HG03196 (cell line): ENCODE results near the gene PRRG2.
"Not testable (repeated sequence)": the region's sequence is repeated elsewhere in the genome, so short reads cannot be mapped to it uniquely, and the experiment has no call there.

Experiments used
- ATAC-seq: cut with Tn5 transposase; IDR thresholded peaks from one replicate; pipeline ENCODE4 v1.9.1; 2021; ENCODE audit not compliant: unreplicated experiment

The PRRG2 gene

DNA sequence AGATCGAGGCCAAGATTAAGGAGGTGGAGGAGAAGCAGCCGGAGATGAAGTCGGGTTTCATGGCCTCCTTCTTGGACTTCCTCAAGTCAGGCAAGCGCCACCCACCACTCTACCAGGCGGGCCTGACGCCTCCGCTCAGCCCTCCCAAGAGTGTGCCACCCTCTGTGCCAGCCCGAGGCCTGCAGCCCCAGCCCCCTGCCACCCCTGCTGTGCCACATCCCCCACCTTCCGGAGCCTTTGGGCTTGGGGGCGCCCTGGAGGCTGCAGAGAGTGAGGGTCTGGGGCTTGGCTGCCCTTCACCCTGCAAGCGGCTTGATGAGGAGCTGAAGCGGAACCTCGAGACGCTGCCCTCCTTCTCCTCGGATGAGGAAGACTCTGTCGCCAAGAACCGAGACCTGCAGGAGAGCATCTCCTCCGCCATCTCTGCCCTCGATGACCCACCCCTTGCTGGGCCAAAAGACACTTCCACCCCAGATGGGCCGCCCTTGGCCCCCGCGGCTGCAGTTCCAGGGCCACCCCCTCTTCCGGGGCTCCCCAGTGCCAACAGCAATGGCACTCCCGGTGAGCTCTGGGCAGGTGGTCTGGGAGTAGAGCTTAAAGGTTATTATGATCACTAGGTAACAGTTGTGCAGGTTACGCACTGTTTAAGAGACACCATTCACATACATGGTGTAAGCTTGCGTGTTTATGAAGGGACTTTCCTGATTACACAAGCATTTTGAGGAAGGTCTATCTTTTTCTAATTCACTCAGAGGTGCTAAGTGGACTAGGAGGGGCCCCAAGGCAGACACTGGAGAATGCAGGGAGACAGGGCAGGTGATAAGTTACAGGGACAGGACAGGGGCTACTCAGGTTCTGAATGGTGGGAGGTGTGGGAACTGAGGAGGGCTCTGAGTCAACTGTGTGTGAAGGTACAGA, 18.5 kb downstream of the PRRG2 start:
- ATAC-seq, result no peak

DNA sequence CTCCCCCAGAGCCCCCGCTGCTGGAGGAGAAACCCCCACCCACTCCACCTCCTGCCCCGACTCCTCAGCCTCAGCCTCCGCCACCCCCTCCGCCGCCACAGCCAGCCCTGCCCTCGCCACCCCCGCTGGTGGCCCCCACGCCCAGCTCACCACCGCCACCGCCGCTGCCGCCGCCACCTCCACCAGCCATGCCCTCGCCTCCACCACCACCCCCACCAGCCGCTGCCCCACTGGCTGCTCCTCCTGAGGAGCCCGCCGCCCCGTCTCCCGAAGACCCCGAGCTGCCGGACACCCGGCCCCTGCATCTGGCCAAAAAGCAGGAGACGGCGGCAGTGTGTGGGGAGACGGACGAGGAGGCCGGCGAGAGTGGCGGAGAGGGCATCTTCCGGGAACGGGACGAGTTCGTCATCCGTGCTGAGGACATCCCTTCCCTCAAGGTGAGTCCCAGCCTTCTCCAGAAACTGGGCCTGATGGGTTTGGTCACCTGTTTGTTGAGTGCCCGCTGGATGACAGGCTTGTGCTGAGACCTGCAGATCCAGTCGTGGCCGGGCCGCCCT, 20.4 kb downstream of the PRRG2 start:
- no peak for ATAC-seq

DNA sequence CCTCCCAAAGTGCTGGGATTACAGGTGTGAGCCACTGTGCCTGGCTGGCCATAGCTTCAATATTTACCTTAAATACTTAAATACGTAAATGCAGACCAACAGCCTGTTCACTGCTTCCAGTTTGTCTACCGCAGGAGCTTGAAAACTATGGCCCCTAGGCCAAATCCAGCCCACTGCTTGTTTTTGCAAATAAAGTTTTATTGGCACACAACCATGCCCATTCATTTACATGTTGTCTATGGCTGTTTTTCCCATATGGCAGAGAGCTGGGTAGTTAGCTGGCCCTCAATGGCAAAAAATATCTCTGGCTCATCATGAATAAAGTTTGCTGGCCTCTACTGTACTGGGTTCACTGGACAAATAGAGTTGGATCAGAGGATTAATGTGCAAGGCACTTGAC, 21.7 kb downstream of the PRRG2 start:
- no peak for ATAC-seq

DNA sequence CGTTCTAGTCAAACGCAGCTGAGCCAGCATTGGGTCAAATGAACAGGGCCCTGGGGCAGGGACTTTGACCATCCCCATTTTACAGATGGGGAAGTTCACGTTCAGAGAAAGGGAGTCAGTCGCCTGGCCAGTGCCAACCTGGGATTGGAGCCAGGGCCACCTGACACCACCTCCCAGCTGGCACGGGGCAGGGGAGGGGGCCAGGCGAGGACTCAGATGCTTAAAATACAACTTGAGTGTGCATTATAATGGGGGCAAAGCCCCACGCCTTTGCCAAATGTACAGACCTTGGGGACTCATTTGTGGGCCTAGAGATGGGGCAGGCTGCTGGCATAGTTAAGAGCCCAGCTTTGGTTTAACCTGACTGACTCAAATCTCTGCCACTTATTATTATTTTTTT, 24.5 kb downstream of the PRRG2 start:
- ATAC-seq, result no peak

DNA sequence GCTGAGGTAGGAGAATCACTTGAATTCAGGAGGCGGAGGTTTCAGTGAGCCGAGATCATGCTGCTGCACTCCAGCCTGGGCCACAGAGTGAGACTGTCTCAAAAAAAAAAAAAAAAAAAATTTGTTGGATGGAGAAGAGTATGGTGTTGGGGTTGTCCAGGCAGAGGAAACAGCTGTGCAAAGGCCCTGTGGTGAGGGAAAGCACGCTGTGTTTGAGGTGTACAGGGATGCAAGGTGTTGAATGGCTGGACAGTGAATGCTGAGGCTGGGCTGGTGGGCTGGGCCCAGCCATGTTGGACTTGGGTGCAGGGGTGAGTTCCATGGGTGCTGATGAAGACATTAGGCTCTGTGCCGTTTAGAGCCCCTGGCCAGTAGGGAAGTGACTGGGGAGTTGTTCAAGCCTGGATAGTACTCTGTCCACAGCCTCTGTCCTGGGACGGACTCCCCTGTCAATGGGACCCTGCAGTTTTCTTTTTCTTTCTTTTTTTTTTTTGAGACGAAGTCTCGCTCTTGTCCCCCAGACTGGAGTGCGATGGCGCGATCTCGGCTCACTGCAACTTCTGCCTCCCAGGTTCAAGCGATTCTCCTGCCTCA, 28.5 kb downstream of the PRRG2 start:
- ATAC-seq, result no peak

DNA sequence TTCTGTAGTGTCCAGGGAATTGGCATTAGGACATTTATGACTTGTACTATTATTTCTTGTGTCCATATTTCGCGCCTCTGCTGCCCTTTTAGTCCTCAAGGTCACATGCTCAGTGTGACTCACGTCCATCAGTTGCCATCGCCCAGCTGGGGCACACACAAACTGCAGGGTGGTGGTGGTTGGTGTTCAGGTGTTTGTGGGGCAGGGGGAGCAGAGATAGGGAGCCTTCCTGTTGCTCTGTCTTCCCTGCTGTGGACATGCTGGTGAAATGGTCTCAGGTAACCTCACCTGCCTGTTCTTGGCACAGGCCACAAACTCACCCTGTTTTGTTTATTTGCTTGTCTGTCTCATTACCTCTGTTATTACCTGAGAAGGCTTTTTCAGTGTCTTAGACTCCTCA, 32.3 kb downstream of the PRRG2 start:
- ATAC-seq, result no peak

DNA sequence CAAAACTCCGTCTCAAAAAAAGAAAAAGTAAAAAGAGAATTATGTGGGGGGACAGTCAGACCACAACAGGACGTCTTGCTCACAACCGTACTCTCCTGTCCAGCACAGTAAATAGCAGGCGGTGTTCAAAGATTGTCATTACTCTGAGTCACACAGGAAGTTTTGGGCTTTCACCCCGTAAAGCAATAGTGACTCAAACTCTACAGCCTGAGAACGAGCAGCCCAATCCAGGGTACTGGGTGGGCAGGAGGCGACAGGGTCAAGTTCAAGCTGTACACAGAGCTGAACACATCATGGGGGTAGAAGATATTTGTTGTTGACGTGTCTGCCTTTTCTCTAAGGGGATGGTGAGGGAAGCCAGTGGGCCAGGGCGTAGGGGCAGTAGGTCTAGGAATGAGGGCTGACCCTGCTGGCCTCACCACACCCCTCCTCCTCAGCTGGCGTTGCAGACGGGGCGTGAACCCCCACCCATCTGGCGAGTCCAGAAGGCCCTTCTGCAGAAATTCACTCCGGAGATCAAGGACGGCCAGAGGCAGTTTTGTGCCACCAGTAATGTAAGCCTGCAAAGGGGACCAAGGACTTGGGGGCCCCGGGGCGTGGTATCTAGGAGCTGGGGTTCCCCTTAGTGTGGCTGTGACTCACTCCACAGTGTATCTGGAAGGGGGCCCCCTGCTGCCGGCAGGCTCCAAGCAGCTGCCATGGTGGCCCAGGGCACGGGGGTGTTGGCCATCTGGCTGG, 33.1 kb downstream of the PRRG2 start:
- no peak for ATAC-seq

DNA sequence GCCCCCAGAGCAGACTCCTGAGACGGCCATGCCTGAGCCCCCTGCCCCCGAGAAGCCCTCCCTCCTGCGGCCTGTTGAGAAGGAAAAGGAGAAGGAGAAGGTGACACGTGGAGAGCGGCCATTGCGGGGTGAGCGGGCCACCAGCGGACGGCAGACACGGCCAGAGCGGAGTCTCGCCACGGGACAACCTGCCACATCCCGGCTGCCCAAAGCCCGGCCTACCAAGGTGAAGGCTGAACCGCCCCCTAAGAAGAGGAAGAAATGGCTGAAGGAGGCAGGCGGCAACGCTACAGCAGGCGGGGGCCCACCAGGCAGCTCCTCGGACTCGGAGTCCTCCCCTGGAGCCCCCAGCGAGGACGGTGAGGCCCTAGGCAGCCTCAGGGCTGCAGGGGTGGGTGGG, 34.7 kb downstream of the PRRG2 start:
- ATAC-seq, result no peak

DNA sequence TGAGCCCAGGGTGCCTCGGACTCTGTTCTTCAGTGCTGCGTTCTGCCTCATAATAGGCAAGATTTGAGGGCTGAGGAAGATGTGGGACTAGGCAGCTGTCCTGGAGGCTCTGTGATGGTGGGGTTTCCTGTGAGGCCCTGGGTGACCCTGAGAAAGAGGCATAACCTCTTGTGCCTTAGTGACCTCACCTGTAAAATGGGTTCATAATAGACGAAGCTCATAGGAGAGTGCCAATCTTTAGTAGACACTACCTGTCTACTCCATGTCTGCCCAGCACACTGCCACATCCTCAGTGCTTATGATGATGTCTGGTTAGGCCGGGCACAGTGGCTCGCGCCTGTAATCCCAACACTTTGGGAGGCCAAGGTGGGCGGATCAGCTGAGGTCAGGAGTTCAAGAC, 35.4 kb downstream of the PRRG2 start:
- no peak for ATAC-seq

DNA sequence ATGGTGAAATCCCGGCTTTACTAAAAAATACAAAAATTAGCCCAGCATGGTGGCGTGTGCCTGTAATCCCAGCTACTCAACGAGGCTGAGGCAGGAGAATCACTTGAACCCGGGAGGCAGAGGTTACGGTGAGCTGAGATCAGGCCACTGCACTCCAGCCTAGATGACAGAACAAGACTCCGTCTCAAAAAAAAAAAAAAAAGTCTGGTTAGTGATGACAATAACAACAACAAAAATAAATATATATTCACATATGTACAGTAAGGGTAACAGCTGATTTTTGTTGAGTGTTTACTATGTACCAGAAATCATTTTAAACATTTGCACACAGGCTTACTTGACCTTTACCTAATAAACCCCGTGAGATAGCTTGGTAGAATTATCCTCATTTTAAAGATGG, 35.8 kb downstream of the PRRG2 start:
- ATAC-seq, result no peak

DNA sequence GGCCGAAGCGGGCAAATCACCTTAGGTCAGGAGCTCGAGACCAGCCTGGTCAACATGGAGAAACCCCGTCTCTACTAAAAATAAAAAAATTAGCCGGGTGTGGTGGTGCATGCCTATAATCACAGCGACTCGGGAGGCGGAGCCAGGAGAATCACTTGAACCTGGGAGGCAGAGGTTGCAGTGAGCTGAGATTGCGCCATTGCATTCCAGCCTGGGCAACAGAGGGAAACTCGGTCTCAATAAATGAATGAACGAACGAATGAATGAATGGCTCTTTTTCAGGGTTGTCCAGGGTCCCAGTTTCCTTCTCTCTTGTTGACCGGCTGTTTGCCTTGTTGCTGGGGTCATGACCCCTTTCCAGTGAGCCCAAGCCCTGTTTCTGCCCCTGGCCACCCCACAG, 36.7 kb downstream of the PRRG2 start:
- not testable (repeated sequence) for ATAC-seq

DNA sequence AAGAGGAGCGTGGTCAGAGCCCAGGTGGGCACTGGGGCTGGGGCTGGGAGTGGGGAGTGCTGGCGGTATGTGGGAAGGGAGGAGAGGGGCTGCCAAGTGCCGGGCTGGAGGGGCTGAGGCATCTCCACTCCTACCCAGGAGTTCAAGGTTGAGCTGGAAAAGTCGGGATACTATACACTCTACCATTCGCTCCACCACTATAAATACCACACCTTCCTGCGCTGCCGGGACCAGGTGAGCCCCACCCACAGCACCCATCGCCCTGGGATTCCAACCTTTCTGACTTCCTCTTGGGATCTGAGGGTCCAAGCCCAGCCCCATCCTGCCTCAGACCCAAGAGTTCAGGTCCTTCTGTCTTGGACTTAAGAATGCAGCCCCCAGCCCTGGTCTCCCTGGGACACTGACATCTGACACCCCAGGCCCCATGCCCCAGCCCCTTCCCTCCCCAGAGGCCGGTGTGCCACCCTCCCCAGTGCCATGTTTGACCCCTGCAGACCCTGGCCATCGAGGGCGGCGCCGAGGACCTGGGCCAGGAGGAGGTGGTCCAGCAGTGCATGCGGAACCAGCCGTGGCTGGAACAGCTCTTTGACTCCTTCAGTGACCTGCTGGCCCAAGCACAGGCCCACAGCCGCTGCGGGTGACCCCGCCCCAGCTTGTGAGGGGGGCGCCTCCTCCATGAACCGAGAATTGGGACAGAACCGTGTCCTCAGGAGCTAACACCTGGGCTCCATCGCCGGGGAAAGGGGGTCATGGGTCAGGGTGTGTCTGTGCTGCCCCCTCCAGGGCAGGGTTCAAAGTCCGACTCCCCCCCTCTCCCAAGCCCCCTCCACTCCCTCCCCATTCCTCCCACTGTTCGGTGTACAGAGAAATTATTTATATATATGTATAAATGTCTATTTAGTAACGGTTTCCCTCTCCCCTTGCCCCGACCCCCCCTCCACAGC, 44.1 kb downstream of the PRRG2 start:
- no peak for ATAC-seq

DNA sequence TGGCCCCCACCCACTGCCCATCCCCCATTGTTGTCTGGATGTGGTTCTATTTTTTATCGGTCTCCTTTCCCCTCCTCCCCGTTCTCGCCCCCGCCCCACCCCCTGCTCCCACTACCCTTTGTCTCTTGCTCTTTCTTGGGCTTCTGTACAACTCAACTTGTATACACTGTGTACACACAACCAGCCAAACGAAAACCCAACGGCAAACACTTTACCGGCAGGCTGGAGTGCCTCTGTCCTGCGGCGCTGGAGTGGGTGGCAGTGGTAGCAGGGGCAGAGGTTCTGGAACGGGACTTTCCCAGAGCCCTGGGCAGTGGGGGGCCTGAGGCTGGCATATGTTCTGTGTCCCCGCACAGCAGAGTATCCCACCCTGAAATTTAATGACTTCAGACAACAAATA, 45.1 kb downstream of the PRRG2 start:
- ATAC-seq, result no peak

DNA sequence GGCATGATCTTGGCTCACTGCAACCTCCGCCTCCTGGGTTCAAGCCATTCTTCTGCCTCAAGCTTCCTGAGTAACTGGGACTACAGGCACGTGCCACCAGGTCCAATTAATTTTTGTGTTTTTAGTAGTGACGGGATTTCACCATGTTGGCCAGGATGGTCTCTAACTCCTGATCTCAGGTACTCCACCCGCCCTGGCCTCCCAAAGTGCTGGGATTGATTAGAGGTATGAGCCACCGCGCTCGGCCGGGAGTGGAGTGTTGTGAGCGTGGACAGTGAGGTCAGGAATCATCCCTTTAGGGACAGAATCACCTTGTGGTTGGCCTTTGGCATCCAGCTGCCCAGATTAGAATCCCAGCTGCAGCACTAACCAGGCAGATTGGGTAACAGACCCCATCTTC, 48.5 kb downstream of the PRRG2 start:
- ATAC-seq, result no peak

DNA sequence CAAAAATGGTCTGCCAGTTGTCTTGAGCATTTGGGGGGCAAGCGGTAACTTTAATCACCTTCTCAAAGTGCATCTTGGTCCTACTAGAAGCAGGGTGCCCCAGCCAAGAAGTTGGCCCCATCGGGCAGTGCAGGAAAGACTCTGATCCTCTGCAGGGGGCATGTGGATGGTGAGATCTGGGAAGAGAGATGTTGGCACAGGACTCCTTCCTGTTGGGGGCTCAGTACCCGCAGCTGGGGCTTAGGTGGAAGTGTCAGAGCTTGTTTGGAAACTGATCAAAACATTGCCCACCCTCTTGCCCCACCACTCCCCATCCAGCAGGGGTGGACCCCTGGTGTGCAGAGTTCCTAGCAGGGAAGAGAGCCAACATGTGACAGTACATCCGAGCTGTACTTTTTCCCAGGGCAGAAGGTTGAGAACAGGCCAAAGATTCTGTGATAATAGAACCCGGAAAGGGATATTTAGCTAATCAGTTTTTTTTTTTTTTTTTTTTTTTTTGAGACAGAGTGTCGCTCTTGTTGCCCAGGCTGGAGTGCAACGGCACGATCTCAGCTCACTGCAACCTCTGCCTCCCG, 50.0 kb downstream of the PRRG2 start:
- ATAC-seq, result no peak

DNA sequence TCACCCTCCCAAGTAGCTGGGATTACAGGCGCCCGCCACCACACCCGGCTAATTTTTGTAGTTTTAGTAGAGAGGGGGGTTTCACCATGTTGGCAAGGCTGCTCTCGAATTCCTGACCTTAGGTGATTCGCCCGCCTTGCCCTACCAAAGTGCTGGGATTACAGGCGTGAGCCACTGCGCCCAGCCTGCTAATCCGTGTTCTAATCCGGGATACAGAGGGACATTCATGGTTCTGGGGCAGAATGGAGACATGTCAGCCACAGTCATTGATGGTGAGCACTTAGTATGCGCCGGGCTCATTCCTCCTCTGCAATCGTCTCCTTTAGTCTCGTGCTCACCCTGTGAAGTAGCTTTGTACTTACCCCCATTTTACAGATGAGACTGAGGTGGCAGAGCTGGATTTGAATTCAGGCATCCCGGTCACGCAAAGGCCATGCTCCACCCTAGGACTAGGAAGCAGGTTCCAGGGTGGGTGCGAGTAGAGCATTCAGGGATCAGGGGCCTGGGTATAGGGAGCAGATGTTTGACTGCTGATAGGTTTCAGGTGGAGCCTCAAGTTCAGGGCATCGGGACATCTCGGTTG, 50.6 kb downstream of the PRRG2 start:
- no peak for ATAC-seq

DNA sequence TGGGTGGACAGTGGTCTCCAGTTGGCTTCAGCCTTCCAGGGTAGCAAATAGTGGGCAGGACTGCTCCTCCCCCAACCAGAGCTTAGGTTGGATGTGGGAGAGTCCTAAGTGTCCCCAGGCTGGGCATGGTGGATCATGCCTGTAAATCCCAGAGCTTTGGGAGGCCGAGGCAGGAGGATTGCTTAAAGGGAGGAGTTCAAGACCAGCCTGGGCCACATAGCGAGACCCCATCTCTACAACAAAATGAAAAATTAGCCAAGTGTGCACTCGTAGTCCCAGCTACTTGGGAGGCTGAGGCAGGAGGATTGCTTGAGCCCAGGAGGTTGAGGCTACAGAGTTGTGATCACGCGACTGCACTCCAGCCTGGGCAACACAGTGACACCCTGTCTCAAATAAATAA, 51.5 kb downstream of the PRRG2 start:
- ATAC-seq, result no peak

DNA sequence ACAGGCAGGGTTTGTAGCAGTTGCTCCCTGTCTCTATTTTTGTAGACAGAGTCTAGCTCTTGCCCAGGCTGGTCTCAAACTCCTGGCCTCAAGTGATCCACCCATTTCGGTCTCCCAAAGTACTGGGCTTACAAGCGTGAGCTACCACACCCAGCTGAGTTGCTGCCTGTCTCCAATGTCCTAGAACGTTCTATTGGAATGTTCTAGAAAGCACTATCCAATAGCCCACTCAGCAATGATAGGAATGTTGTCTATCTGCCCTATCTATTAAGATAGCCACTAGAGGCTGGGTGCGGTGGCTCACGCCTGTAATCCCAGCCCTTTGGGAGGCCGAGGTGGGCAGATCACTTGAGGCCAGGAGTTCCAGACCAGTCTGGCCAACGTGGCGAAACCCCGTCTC, 52.2 kb downstream of the PRRG2 start:
- ATAC-seq, result not testable (repeated sequence)

DNA sequence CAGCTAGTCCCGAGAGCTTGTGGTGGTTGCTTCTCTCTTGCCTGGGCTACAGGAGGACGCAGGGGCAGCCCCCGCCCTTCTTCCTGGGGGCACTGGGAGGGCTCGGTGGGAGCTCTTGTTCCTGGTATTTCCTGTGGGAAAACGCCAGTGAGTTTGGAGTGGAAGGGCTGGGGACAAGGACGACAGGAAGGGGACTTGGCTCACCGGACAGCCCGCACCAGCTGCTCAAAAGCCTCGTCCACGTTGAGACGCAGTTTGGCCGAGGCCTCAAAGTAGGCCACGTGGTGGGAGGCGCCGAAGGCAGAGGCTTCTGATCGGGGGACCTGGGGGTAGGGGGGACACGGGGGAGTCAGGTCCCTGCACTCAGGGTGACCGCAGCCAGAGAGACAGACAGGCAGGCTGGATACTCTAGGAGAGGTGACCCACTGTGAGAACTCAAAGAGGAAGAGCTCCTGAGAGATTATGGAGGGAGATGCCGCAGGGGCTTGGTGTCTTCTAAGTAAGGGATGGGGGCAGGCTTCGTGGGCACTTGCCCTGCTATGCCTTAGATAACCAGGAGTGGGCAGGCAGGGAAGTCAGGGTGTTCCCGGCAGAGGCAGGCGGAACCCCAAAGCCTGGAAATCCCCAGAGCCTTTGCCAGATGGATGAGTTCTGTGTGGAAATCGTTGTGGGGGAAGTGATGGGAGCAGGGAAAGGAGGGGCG, 54.6 kb downstream of the PRRG2 start:
- no peak for ATAC-seq
